Activated CD8-positive, alpha-beta T cell treated with anti-CD3 and anti-CD28 coated beads for 36 hours (primary cell): Measurements from ENCODE around the gene ANKRD34A. TPM values are rescaled to one million over a fixed set of nuclear protein-coding genes. Genes with fewer than 3 reads are reported as not detected.

Experiments
- ATAC-seq: fragments of 200-7000 bp; cut with Tn5 transposase; one replicate; pipeline ENCODE4 v1.10.0; 2021; ENCODE audit warnings: mild to moderate bottlenecking, moderate library complexity
- CTCF ChIA-PET: fragments of 350-600 bp; sonication (Branson Sonifier 250); formaldehyde crosslinking; loops from one replicate; lab custom pipeline; 2021; ENCODE audit warnings: antibody characterized with exemption; lab: Charles Lee
- POLR2A ChIA-PET: fragments of 350-600 bp; sonication (Branson Sonifier 250); formaldehyde crosslinking; loops from one replicate; lab custom pipeline; 2021; ENCODE audit warnings: antibody characterized with exemption; lab: Charles Lee
- DNase-seq: peaks from one replicate; pipeline ENCODE4 v3.0.0-alpha.2; 2020
- H3K27ac Mint-ChIP-seq: one replicate; pipeline ENCODE4 v1.8.0; 2021; ENCODE audit warnings: mild to moderate bottlenecking, mixed read lengths
- H3K27me3 Mint-ChIP-seq: one replicate; pipeline ENCODE4 v1.8.0; 2021; ENCODE audit warnings: mixed read lengths
- H3K36me3 Mint-ChIP-seq: one replicate; pipeline ENCODE4 v1.8.0; 2021; ENCODE audit warnings: low read depth, mixed read lengths
- H3K4me1 Mint-ChIP-seq: one replicate; pipeline ENCODE4 v1.8.0; 2021; ENCODE audit warnings: low read depth, mixed read lengths
- H3K4me3 Mint-ChIP-seq: one replicate; pipeline ENCODE4 v1.8.0; 2021; ENCODE audit warnings: mild to moderate bottlenecking, moderate library complexity, mixed read lengths
- H3K9me3 Mint-ChIP-seq: one replicate; pipeline ENCODE4 v1.8.0; 2021; ENCODE audit warnings: mixed read lengths
- CTCF ChIP-seq: fragments of 200-600 bp; IDR thresholded peaks from one replicate; pipeline ENCODE4 v1.8.0; 2022; ENCODE audit warnings: antibody characterized with exemption, mild to moderate bottlenecking
- intact Hi-C: fragments of 100-400 bp; cut with micrococcal nuclease; formaldehyde crosslinking; loops from one replicate; pipeline ENCODE4 v1.10.0; 2022
- total RNA-seq, 2 experiments: library from RNA; stranded (reverse); gene quantifications; one replicate each; pipeline ENCODE4 v1.2.3, GENCODE V29; 2021

Gene ANKRD34A
- total RNA-seq, 2 experiments from 2014 or later: 6.6 to 7.7 TPM

- ChIA-PET CTCF (no interaction called here), POLR2A (interaction anchor here (0.6 to 12.8 kb wide), 9 partner anchors 12 to 135 kb away, joined by 3 to 160 read pairs (median 3); partner anchors contain the start of genes PEX11B, RBM8A and TXNIP)
- DNase-seq (peak; percentile 9), ATAC-seq (no peak)
- H3K4me1 Mint-ChIP-seq: peaks cover 39% of the 10 kb centered on the region
- H3K27ac Mint-ChIP-seq: peak overlapping the region; percentile 91
- no peaks in the 10 kb centered on the region for H3K9me3 Mint-ChIP-seq
- intact Hi-C loops: loop anchor here (5.0 kb wide), 1 partner anchor 34 kb away; the partner anchor contains the start of gene RBM8A
- no peaks in the 10 kb centered on the region for H3K27me3 Mint-ChIP-seq
- no peak for TF ChIP-seq CTCF
- peaks cover 16% of the 10 kb centered on the region for H3K36me3 Mint-ChIP-seq
- H3K4me3 Mint-ChIP-seq: peak overlapping the region; percentile 92
Measured at GRCh38 chr1:145961109-145961424, 3.3 kb downstream of the ANKRD34A start.

GRCh38 chr1:145960468-145961108 lies 3.8 kb downstream of the ANKRD34A start:
- H3K4me1 Mint-ChIP-seq: peaks cover 44% of the 10 kb centered on the region

GRCh38 chr1:145959957-145960467 lies 4.4 kb downstream of the ANKRD34A start:
- no peak for TF ChIP-seq CTCF
- ChIA-PET CTCF (interaction anchor here (1.5 to 4.0 kb wide), 2 partner anchors 33 to 47 kb away, joined by 4 to 19 read pairs; partner anchors contain the start of gene RBM8A), POLR2A (interaction anchor here (0.5 to 12.8 kb wide), 11 partner anchors 18 to 114 kb away, joined by 3 to 160 read pairs (median 3); partner anchors contain the start of genes NUDT17, PEX11B, RBM8A and TXNIP)
- Mint-ChIP-seq H3K4me1 (peaks cover 46% of the 10 kb centered on the region), H3K4me3 (peak overlapping the region; percentile 92), H3K9me3 (no peaks in the 10 kb centered on the region), H3K27me3 (no peaks in the 10 kb centered on the region), H3K27ac (no peak overlapping the region), H3K36me3 (peaks cover 16% of the 10 kb centered on the region)
- DNase-seq: no peak
- ATAC-seq: no peak
- intact Hi-C loops: loop anchor here (5.0 kb wide), 1 partner anchor 33 kb away; the partner anchor contains the start of gene RBM8A

More at GRCh38 chr1:145960468-145961108, 3.8 kb downstream of the ANKRD34A start:
- TF ChIP-seq CTCF: peak; percentile 25
- Mint-ChIP-seq H3K36me3 (peaks cover 16% of the 10 kb centered on the region), H3K27ac (peak overlapping the region; percentile 91), H3K27me3 (no peaks in the 10 kb centered on the region), H3K9me3 (no peaks in the 10 kb centered on the region), H3K4me3 (peak overlapping the region; percentile 92)
- peak; percentile 67 for DNase-seq
- intact Hi-C loops: loop anchor here (5.0 kb wide), 1 partner anchor 33 kb away; the partner anchor contains the start of gene RBM8A
- ChIA-PET POLR2A (interaction anchor here (0.5 to 12.8 kb wide), 11 partner anchors 18 to 115 kb away, joined by 3 to 160 read pairs (median 3); partner anchors contain the start of genes NUDT17, PEX11B, RBM8A and TXNIP), CTCF (no interaction called here)
- ATAC-seq: no peak

GRCh38 chr1:145959333-145959732 lies 5.0 kb downstream of the ANKRD34A start:
- ChIA-PET POLR2A (interaction anchor here (1.0 to 12.8 kb wide), 8 partner anchors 14 to 114 kb away, joined by 3 to 160 read pairs (median 8); partner anchors contain the start of genes NUDT17, PEX11B and RBM8A), CTCF (interaction anchor here (1.5 to 4.0 kb wide), 4 partner anchors 25 to 100 kb away, joined by 3 to 19 read pairs (median 6); partner anchors contain the start of genes PIAS3 and RBM8A)
- DNase-seq (no peak), ATAC-seq (no peak)
- no peak overlapping the region for H3K27ac Mint-ChIP-seq
- H3K9me3 Mint-ChIP-seq: no peaks in the 10 kb centered on the region
- peaks cover 19% of the 10 kb centered on the region for H3K36me3 Mint-ChIP-seq
- no peaks in the 10 kb centered on the region for H3K27me3 Mint-ChIP-seq
- intact Hi-C loops: no loop called here
- peak overlapping the region; percentile 92 for H3K4me3 Mint-ChIP-seq
- peaks cover 53% of the 10 kb centered on the region for H3K4me1 Mint-ChIP-seq
- no peak for TF ChIP-seq CTCF
